AG09319 (cell line): ENCODE data around the gene TTC39B.

Experiments
- DNase-seq: peaks from one replicate; pipeline ENCODE4 v3.0.0-alpha.2; 2010; ENCODE audit warnings: low read depth; ENCODE audit errors: extremely low read depth
- TF ChIP-seq, protein P1 (sequence below): IDR thresholded peaks from 2 replicates; pipeline ENCODE4 v1.5.1; 2011; ENCODE audit warnings: low read depth, mild to moderate bottlenecking, inconsistent platforms, low read length, moderate library complexity

Gene TTC39B

DNA sequence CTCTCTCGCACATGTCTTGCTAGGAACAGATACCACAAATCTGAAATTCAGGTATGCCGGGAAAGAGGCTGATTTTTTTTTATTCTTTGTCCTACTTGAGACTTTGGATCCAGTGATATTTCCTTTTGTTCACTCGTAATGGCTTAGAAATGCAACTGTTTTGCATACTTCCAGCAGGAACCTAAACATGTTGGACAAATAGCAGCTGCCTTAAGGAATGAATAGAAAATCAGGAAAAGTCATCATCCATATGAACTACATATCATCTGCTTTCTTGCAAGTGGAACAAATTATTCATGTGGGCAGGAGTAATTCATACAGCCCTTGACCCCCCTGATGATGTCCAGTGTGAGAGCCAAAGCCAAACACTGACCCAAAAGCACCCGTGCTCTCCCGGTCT, 17.4 kb downstream of the TTC39B start:
- DNase-seq = no peak
- TF ChIP-seq, protein P1, sequence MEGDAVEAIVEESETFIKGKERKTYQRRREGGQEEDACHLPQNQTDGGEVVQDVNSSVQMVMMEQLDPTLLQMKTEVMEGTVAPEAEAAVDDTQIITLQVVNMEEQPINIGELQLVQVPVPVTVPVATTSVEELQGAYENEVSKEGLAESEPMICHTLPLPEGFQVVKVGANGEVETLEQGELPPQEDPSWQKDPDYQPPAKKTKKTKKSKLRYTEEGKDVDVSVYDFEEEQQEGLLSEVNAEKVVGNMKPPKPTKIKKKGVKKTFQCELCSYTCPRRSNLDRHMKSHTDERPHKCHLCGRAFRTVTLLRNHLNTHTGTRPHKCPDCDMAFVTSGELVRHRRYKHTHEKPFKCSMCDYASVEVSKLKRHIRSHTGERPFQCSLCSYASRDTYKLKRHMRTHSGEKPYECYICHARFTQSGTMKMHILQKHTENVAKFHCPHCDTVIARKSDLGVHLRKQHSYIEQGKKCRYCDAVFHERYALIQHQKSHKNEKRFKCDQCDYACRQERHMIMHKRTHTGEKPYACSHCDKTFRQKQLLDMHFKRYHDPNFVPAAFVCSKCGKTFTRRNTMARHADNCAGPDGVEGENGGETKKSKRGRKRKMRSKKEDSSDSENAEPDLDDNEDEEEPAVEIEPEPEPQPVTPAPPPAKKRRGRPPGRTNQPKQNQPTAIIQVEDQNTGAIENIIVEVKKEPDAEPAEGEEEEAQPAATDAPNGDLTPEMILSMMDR = no peak

DNA sequence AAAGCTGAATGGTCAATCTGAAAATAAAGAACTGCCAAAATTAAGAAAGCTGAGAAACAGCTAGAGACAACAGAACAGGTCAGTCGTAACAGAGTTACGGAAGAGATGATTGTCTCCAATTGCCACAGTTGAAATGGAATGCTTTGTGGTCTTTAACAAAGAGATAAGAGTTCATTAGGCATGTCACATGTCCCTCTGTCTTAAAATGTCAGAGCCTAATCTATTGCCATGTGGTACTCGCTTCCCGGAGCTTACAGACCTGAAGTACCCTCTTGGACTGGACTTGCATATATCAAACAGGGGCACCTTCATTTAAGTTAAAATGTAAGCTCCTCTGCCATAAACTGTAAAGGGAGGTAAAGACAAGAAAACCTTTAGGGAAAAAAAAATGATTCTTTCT, 19.7 kb downstream of the TTC39B start:
- TF ChIP-seq, protein P1 = no peak
- DNase-seq = no peak

DNA sequence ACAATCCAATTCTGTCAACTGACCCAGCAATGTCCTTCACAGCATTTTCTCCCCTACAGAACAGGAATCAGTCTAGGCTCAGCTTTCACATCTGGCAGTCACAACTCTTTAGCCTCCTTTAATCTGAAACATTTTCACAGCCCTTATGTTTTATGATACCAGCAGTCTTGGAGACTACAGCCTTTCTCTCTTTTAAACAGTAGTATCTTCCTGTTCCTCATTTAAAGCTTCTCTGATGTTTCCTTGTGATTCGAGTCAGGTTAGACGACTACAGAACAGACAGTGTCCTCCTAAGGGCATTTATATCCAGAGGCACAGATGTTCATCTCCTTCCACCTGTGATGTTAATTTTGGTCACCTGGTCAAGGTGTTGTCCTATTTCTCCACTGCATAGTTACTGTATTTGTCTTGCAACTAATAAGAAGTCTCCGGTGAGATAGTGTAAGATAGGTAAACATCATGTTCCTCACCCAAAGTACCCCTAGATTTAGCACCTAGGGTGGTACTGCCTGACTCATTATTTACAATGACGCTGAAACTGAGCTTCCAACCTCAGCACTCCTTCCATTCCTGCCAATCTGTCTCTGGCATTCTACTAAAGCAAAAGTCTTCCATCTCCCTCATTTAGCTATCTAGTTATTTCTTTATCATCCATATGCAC, 20.7 kb downstream of the TTC39B start:
- TF ChIP-seq, protein P1 = no peak
- no peak for DNase-seq

DNA sequence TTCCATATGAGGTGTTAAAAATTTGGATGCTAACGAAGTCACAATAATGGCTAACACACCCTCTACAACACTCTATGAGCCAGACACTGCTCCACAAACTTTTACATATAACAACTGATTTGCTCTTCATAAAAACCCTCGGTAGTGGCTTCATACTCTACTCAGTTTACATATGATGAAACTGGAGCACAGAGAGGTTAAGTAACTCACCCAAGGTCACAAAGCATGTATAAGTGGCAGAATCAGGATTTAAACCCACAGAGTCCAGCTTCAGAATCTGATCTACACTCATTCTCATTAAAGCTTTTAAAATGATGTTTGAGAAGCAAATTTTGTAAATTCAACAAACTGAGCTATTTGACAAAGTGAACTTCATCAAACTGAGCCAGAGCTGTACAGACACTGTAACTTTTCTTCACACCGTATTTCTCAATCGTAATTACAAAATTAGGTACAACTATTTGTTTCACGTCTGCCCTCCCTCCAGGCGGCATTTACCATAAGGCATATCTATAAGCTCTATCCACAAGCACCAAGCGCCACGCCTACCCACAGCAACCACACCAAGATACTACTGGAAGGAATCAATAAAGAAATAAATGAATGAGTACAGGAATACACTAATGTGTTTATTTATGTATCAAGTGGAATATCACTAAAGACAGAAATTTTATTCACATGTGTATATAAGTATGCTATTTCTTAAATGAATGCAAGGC, 24.3 kb downstream of the TTC39B start:
- no peak for DNase-seq
- TF ChIP-seq, protein P1 = no peak

DNA sequence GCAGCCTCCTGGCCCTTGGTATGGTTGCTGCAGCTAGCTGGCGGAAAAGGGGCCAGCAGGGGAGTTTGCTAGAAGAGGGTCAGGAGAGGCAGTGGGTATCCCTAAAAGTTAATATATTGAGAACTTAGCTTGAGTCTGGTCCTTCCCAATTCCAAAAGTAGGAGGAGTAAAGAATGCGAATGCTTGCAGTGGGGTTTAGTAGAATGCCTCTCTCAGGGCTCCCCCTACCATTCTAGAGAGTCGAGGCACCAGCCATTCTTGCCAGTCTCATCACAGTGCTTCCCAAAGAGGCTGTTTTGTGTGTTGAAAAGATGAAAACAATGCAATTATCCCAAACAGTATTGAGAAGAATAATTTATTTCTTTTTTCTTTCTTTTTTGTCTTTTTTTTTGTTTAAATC, 26.4 kb downstream of the TTC39B start:
- DNase-seq = no peak
- TF ChIP-seq, protein P1 = no peak

DNA sequence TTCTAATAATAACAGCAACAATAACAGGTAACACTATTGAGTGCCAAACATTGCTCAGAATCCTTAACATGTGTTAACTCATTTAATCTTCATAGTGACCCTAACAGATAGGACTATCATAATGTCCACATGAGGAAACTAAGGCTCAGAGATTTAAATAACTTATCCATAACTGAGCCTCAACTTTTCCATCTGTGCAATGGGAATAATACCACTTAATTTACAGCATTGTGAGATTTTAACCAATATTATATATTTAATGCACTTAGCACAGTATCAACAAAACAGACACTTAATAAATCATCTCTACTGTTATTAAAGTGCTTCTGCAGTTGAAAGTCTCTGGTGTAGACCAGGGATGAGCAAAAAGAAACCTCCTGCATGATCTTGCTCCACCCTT, 28.2 kb downstream of the TTC39B start:
- no peak for DNase-seq
- TF ChIP-seq, protein P1 = no peak

DNA sequence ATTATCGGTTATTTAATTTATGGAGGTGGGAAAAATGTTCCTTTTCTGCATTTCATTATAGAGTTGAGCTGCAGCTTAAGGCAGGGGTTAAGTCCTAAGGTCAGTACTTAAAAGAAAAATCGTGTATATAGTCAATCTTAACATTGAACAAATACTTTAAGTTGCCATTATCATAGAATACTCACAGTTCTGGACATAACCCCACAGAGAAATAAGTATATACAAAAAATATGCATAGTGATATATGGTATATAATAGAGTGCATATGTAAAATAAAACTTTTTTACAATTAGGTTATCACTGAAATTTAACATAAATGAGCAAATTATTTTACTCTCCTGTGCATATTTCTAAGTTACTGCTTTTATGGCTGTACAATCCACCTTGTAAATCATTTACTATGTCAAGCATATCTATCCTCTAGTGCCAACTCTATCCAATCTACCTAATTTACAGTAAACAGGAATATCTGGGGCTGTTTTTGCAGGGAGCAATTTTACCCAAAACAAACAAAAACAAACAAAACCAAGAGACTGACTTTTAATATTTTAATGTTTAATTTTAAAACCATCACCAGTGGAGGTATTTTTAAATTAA, 28.8 kb downstream of the TTC39B start:
- DNase-seq = no peak
- TF ChIP-seq, protein P1 = no peak
